K562 (cell line): Measurements from ENCODE around the gene LIAS. TPM values are rescaled to one million over a fixed set of nuclear protein-coding genes. Genes with fewer than 3 reads are reported as not detected.

ENCODE experiments used
- CEBPZ ChIP-seq: fragments of 150-350 bp; IDR thresholded peaks from 2 replicates; pipeline ENCODE4 v1.6.1; 2014; ENCODE audit warnings: low read depth, mild to moderate bottlenecking, low read length, borderline replicate concordance
- NR0B1 ChIP-seq: fragments of 450-650 bp; IDR thresholded peaks from one replicate; pipeline ENCODE4 v1.6.1; 2018; ENCODE audit warnings: mild to moderate bottlenecking, moderate library complexity; ENCODE audit not compliant: partially characterized antibody
- OTX1 ChIP-seq: fragments of 450-650 bp; formaldehyde crosslinking; IDR thresholded peaks from 2 replicates; pipeline ENCODE4 v1.4.0; 2022; ENCODE audit warnings: mild to moderate bottlenecking
- polyA plus RNA-seq, 8 experiments: library from polyadenylated mRNA; depleted of rRNA in 4 of 8; stranded (reverse) in 5 of 8; unstranded in 3 of 8; fragments of >200 nt; fragmentation: Nextera tagmentation in 2 of 8; fragmentation: Illumina TruSeq in 1 of 8; extraction: Ambion mirVana in 2 of 8; extraction: Trizol in 1 of 8; gene quantifications; 2 replicates each; pipeline versions ENCODE4 v1.2.1 to v1.2.3, GENCODE V29; 2011 to 2014; ENCODE audit warnings: inconsistent platforms in 1 of 8, missing spikeins in 1 of 8
- total RNA-seq, 7 experiments: library from RNA; depleted of rRNA in 6 of 7; stranded (reverse); fragments of >200 nt in 6 of 7; fragmentation: Illumina TruSeq in 2 of 7; extraction: Trizol in 2 of 7; gene quantifications; 2 replicates each; pipeline versions ENCODE4 v1.2.1 to v1.2.3, GENCODE V29; 2011 to 2021; ENCODE audit warnings: low replicate concordance in 1 of 7
- TF ChIP-seq, protein P1 (sequence below): fragments of 250-450 bp; sonication (Bioruptor Pico); IDR thresholded peaks from 2 replicates; pipeline ENCODE4 v1.4.0; 2020; ENCODE audit warnings: mild to moderate bottlenecking, moderate library complexity
- TF ChIP-seq, protein P2 (sequence below): sonication (generic); formaldehyde crosslinking; IDR thresholded peaks from 2 replicates; pipeline ENCODE4 v1.8.0; 2022; ENCODE audit warnings: mild to moderate bottlenecking, missing genetic modification reagents

LIAS gene
- total and polyA plus RNA-seq, 9 of the 15 experiments (the other 6 are each of a cell fraction or from before 2014, with no cell fraction given): 21.9 to 57.1 (median 42.1) TPM

GRCh38 chr4:39480251-39480650 is 21.4 kb downstream of the LIAS start (continued):
- TF ChIP-seq CEBPZ (no peak), OTX1 (CRISPR knock-in tag) (no peak), NR0B1 (no peak)
- TF ChIP-seq, protein P1, sequence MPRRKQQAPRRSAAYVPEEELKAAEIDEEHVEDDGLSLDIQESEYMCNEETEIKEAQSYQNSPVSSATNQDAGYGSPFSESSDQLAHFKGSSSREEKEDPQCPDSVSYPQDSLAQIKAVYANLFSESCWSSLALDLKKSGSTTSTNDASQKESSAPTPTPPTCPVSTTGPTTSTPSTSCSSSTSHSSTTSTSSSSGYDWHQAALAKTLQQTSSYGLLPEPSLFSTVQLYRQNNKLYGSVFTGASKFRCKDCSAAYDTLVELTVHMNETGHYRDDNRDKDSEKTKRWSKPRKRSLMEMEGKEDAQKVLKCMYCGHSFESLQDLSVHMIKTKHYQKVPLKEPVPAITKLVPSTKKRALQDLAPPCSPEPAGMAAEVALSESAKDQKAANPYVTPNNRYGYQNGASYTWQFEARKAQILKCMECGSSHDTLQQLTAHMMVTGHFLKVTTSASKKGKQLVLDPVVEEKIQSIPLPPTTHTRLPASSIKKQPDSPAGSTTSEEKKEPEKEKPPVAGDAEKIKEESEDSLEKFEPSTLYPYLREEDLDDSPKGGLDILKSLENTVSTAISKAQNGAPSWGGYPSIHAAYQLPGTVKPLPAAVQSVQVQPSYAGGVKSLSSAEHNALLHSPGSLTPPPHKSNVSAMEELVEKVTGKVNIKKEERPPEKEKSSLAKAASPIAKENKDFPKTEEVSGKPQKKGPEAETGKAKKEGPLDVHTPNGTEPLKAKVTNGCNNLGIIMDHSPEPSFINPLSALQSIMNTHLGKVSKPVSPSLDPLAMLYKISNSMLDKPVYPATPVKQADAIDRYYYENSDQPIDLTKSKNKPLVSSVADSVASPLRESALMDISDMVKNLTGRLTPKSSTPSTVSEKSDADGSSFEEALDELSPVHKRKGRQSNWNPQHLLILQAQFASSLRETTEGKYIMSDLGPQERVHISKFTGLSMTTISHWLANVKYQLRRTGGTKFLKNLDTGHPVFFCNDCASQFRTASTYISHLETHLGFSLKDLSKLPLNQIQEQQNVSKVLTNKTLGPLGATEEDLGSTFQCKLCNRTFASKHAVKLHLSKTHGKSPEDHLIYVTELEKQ (CRISPR knock-in tag): no peak
- TF ChIP-seq, protein P2, sequence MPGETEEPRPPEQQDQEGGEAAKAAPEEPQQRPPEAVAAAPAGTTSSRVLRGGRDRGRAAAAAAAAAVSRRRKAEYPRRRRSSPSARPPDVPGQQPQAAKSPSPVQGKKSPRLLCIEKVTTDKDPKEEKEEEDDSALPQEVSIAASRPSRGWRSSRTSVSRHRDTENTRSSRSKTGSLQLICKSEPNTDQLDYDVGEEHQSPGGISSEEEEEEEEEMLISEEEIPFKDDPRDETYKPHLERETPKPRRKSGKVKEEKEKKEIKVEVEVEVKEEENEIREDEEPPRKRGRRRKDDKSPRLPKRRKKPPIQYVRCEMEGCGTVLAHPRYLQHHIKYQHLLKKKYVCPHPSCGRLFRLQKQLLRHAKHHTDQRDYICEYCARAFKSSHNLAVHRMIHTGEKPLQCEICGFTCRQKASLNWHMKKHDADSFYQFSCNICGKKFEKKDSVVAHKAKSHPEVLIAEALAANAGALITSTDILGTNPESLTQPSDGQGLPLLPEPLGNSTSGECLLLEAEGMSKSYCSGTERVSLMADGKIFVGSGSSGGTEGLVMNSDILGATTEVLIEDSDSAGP (CRISPR knock-in tag): no peak
